K562 (cell line): Measurements from ENCODE around the gene PRKACB. TPM values are rescaled to one million over a fixed set of nuclear protein-coding genes. Genes with fewer than 3 reads are reported as not detected.

Experiments
- ARID1B ChIP-seq: fragments of 450-650 bp; IDR thresholded peaks from 2 replicates; pipeline ENCODE4 v1.6.1; 2016; ENCODE audit warnings: antibody characterized with exemption, mild to moderate bottlenecking, inconsistent platforms
- CBFA2T2 ChIP-seq: fragments of 450-650 bp; conservative IDR thresholded peaks from 2 replicates; pipeline ENCODE4 v1.6.1; 2017; ENCODE audit warnings: mild to moderate bottlenecking
- CBFA2T3 ChIP-seq: fragments of 450-650 bp; IDR thresholded peaks from 2 replicates; pipeline ENCODE4 v1.6.1; 2017
- GATAD2A ChIP-seq: fragments of 450-650 bp; IDR thresholded peaks from 2 replicates; pipeline ENCODE4 v1.6.1; 2017
- HMGN3 ChIP-seq: IDR thresholded peaks from 2 replicates; pipeline ENCODE4 v1.6.1; 2011; ENCODE audit warnings: borderline replicate concordance, low read depth, mild to moderate bottlenecking, mixed read lengths, low read length; ENCODE audit not compliant: insufficient read length; ENCODE audit errors: extremely low read depth
- JUNB ChIP-seq: fragments of 450-650 bp; formaldehyde crosslinking; conservative IDR thresholded peaks from 2 replicates; pipeline ENCODE4 v1.4.0; 2020; ENCODE audit warnings: mild to moderate bottlenecking
- LCOR ChIP-seq: sonication (generic); formaldehyde crosslinking; IDR thresholded peaks from 2 replicates; pipeline ENCODE4 v1.8.0; 2022; ENCODE audit warnings: mild to moderate bottlenecking, missing genetic modification reagents
- MBD2 ChIP-seq: sonication (generic); IDR thresholded peaks from 2 replicates; pipeline ENCODE4 v1.6.1; 2016; ENCODE audit warnings: low read depth, borderline replicate concordance
- MTA2 ChIP-seq: fragments of 450-650 bp; IDR thresholded peaks from 2 replicates; pipeline ENCODE4 v1.6.1; 2016; ENCODE audit warnings: low read depth
- NELFE ChIP-seq: IDR thresholded peaks from 2 replicates; pipeline ENCODE4 v1.6.1; 2011; ENCODE audit warnings: mild to moderate bottlenecking; ENCODE audit not compliant: insufficient read depth, insufficient read length
- PML ChIP-seq: IDR thresholded peaks from 2 replicates; pipeline ENCODE4 v1.6.1; 2012; ENCODE audit warnings: low read length, inconsistent platforms
- RBM39 ChIP-seq: fragments of 200-400 bp; formaldehyde crosslinking; optimal IDR thresholded peaks from 2 replicates; pipeline ENCODE3; 2018; ENCODE audit warnings: low read depth, low read length
- SAFB ChIP-seq: fragments of 200-400 bp; formaldehyde crosslinking; IDR thresholded peaks from 2 replicates; pipeline ENCODE4 v1.6.1; 2017; ENCODE audit warnings: low read depth, low read length, borderline replicate concordance
- SMARCA4 ChIP-seq: fragments of 450-650 bp; IDR thresholded peaks from 2 replicates; pipeline ENCODE4 v1.6.1; 2016
- TBP ChIP-seq: optimal IDR thresholded peaks from 2 replicates; pipeline ENCODE3; 2011; ENCODE audit warnings: low read depth, low read length, improper control_type of control experiment
- polyA plus RNA-seq, 8 experiments: library from polyadenylated mRNA; depleted of rRNA in 4 of 8; stranded (reverse) in 5 of 8; unstranded in 3 of 8; fragments of >200 nt; fragmentation: Nextera tagmentation in 2 of 8; fragmentation: Illumina TruSeq in 1 of 8; extraction: Ambion mirVana in 2 of 8; extraction: Trizol in 1 of 8; gene quantifications; 2 replicates each; pipeline versions ENCODE4 v1.2.1 to v1.2.3, GENCODE V29; 2011 to 2014; ENCODE audit warnings: inconsistent platforms in 1 of 8, missing spikeins in 1 of 8
- total RNA-seq, 7 experiments: library from RNA; depleted of rRNA in 6 of 7; stranded (reverse); fragments of >200 nt in 6 of 7; fragmentation: Illumina TruSeq in 2 of 7; extraction: Trizol in 2 of 7; gene quantifications; 2 replicates each; pipeline versions ENCODE4 v1.2.1 to v1.2.3, GENCODE V29; 2011 to 2021; ENCODE audit warnings: low replicate concordance in 1 of 7
- TF ChIP-seq, protein P1 (sequence below): IDR thresholded peaks from 2 replicates; pipeline ENCODE4 v1.6.1; 2012; ENCODE audit warnings: low read depth, low read length, improper control_type of control experiment, borderline replicate concordance
- TF ChIP-seq, protein P2 (sequence below): sonication (generic); IDR thresholded peaks from 2 replicates; pipeline ENCODE4 v1.6.1; 2016
- TF ChIP-seq, protein P3 (sequence below), 2 experiments: fragments of 450-650 bp; formaldehyde crosslinking in 1 of 2; IDR thresholded peaks; 2 replicates each; pipeline versions ENCODE4 v1.4.0 to v1.6.1; 2014 to 2020; ENCODE audit warnings: mild to moderate bottlenecking in 2 of 2, borderline replicate concordance in 1 of 2, low read depth in 1 of 2

The PRKACB gene
- total and polyA plus RNA-seq, 9 of the 15 experiments (the other 6 are each of a cell fraction or from before 2014, with no cell fraction given) = 1.1 to 5.2 (median 2.8) TPM

DNA sequence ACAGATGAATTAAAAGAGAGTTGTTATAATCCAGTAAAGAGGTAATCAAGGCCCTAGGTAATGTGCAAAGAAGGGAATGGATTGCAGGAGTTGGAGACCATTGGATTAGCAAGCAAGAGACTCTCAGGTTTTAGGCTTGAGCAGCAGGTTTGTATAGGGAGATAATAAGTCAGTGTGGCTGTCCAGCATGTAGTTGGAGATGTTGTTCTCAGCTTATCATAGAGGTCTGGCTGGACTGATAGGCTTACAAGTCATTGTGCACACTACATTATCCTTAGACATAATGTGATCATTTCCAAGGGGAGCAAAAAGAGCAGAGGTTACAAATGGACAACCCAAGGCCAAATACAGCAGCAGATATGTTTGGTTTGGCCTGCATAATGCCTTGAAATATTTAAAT, 111.5 kb downstream of the PRKACB start (continued):
- TF ChIP-seq SAFB = no peak
- TF ChIP-seq, protein P1, sequence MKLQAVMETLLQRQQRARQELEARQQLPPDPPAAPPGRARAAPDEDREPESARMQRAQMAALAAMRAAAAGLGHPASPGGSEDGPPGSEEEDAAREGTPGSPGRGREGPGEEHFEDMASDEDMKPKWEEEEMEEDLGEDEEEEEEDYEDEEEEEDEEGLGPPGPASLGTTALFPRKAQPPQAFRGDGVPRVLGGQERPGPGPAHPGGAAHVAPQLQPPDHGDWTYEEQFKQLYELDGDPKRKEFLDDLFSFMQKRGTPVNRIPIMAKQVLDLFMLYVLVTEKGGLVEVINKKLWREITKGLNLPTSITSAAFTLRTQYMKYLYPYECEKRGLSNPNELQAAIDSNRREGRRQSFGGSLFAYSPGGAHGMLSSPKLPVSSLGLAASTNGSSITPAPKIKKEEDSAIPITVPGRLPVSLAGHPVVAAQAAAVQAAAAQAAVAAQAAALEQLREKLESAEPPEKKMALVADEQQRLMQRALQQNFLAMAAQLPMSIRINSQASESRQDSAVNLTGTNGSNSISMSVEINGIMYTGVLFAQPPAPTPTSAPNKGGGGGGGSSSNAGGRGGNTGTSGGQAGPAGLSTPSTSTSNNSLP = no peak
- no peak for TF ChIP-seq JUNB
- TF ChIP-seq ARID1B = peak; percentile 73
- no peak for TF ChIP-seq PML
- TF ChIP-seq SMARCA4 = 0 out of 2 replicates have a peak, but pooled peaks have one; percentile 15
- no peak for TF ChIP-seq HMGN3
- TF ChIP-seq, protein P2, sequence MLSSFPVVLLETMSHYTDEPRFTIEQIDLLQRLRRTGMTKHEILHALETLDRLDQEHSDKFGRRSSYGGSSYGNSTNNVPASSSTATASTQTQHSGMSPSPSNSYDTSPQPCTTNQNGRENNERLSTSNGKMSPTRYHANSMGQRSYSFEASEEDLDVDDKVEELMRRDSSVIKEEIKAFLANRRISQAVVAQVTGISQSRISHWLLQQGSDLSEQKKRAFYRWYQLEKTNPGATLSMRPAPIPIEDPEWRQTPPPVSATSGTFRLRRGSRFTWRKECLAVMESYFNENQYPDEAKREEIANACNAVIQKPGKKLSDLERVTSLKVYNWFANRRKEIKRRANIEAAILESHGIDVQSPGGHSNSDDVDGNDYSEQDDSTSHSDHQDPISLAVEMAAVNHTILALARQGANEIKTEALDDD = 0 out of 2 replicates have a peak, but pooled peaks have one; percentile 18
- TF ChIP-seq CBFA2T3 = peak; percentile 79
- TF ChIP-seq MTA2 = peak; percentile 33; the same call in 1 of the 2 replicates
- TF ChIP-seq MBD2 = no peak
- TF ChIP-seq, protein P3, sequence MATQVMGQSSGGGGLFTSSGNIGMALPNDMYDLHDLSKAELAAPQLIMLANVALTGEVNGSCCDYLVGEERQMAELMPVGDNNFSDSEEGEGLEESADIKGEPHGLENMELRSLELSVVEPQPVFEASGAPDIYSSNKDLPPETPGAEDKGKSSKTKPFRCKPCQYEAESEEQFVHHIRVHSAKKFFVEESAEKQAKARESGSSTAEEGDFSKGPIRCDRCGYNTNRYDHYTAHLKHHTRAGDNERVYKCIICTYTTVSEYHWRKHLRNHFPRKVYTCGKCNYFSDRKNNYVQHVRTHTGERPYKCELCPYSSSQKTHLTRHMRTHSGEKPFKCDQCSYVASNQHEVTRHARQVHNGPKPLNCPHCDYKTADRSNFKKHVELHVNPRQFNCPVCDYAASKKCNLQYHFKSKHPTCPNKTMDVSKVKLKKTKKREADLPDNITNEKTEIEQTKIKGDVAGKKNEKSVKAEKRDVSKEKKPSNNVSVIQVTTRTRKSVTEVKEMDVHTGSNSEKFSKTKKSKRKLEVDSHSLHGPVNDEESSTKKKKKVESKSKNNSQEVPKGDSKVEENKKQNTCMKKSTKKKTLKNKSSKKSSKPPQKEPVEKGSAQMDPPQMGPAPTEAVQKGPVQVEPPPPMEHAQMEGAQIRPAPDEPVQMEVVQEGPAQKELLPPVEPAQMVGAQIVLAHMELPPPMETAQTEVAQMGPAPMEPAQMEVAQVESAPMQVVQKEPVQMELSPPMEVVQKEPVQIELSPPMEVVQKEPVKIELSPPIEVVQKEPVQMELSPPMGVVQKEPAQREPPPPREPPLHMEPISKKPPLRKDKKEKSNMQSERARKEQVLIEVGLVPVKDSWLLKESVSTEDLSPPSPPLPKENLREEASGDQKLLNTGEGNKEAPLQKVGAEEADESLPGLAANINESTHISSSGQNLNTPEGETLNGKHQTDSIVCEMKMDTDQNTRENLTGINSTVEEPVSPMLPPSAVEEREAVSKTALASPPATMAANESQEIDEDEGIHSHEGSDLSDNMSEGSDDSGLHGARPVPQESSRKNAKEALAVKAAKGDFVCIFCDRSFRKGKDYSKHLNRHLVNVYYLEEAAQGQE (IDR thresholded peaks at IDR 0.05; ENCODE audit: borderline replicate concordance) = peak; percentile 37; the same call in 1 of the 2 replicates
- TF ChIP-seq, protein P3 (CRISPR knock-in tag; IDR thresholded peaks at IDR 0.05; ENCODE audit: low read depth) = 0 out of 2 replicates have a peak, but pooled peaks have one; percentile 22
- TF ChIP-seq GATAD2A = no peak
- TF ChIP-seq LCOR (CRISPR knock-in tag) = no peak
- TF ChIP-seq RBM39 = no peak
- no peak for TF ChIP-seq TBP
- peak; percentile 64 for TF ChIP-seq CBFA2T2
- no peak for TF ChIP-seq NELFE
